GM12892 (cell line): ENCODE measurements around the gene CAPN11.

ENCODE experiments used
- DNase-seq: peaks from one replicate; pipeline ENCODE4 v3.0.0; 2011; ENCODE audit not compliant: insufficient read length
- FAIRE-seq: peaks from 2 replicates; lab custom pipeline; 2011; peaks lifted over from hg19 to GRCh38; lab: Jason Lieb, UNC
- POLR2A ChIP-seq: IDR thresholded peaks from 2 replicates; pipeline ENCODE4 v1.6.1; 2011; ENCODE audit warnings: low read depth, low read length, control low read depth
- POLR2AphosphoS5 ChIP-seq: IDR thresholded peaks from 2 replicates; pipeline ENCODE4 v1.6.1; 2011; ENCODE audit warnings: low read depth, low read length, control low read depth
- TAF1 ChIP-seq: IDR thresholded peaks from 2 replicates; pipeline ENCODE4 v1.6.1; 2011; ENCODE audit warnings: low read depth, mild to moderate bottlenecking, control low read depth, low read length, borderline replicate concordance

Gene CAPN11

GRCh38 chr6:44232676-44233566 is 74.3 kb downstream of the CAPN11 start:
- DNase-seq (no peak), FAIRE-seq (no peak)
- no peak for TF ChIP-seq POLR2A
- no peak for TF ChIP-seq TAF1
- no peak for TF ChIP-seq POLR2AphosphoS5

- DNase-seq, result no peak
- FAIRE-seq, result no peak
- TF ChIP-seq POLR2AphosphoS5, result no peak
- TF ChIP-seq TAF1, result no peak
- no peak for TF ChIP-seq POLR2A
Measured at GRCh38 chr6:44233567-44234100, 75.0 kb downstream of the CAPN11 start.
